Endothelial cell (in vitro differentiated cells): ENCODE data around the gene MDH1B. TPM values are rescaled to one million over a fixed set of nuclear protein-coding genes. Genes with fewer than 3 reads are reported as not detected.

Experiments
- DNase-seq: peaks from one replicate; pipeline ENCODE4 v3.0.0; 2021; ENCODE audit warnings: low spot score
- H3K27ac Mint-ChIP-seq: one replicate; pipeline ENCODE4 v1.8.0; 2021; ENCODE audit warnings: mixed read lengths, inconsistent platforms; ENCODE audit not compliant: unreplicated experiment
- H3K27me3 Mint-ChIP-seq: one replicate; pipeline ENCODE4 v1.8.0; 2021; ENCODE audit warnings: mild to moderate bottlenecking, moderate library complexity, mixed read lengths, inconsistent platforms; ENCODE audit not compliant: unreplicated experiment
- H3K36me3 Mint-ChIP-seq: one replicate; pipeline ENCODE4 v1.8.0; 2021; ENCODE audit warnings: mild to moderate bottlenecking, low read depth, mixed read lengths, inconsistent platforms; ENCODE audit not compliant: unreplicated experiment
- H3K4me1 Mint-ChIP-seq: one replicate; pipeline ENCODE4 v1.8.0; 2021; ENCODE audit warnings: mild to moderate bottlenecking, mixed read lengths, inconsistent platforms; ENCODE audit not compliant: unreplicated experiment
- H3K4me3 Mint-ChIP-seq: one replicate; pipeline ENCODE4 v1.8.0; 2021; ENCODE audit warnings: mild to moderate bottlenecking, mixed read lengths, inconsistent platforms; ENCODE audit not compliant: unreplicated experiment
- H3K9me3 Mint-ChIP-seq: one replicate; pipeline ENCODE4 v1.8.0; 2021; ENCODE audit warnings: mixed read lengths, inconsistent platforms; ENCODE audit not compliant: unreplicated experiment
- total RNA-seq: library from RNA; stranded (reverse); fragmentation: NEBNext Ultra II Directional; extraction: Animal tissue kit (Norgen Biotek cat#: 25700); gene quantifications from one replicate; pipeline ENCODE4 v1.2.1, GENCODE V29; 2021; ENCODE audit not compliant: unreplicated experiment
- TF ChIP-seq, protein P1 (sequence below): fragments of 200-600 bp; sonication (generic); IDR thresholded peaks from one replicate; pipeline ENCODE4 v1.5.0; 2021; ENCODE audit warnings: antibody characterized with exemption; ENCODE audit not compliant: unreplicated experiment

The MDH1B gene
- total RNA-seq, 1 donor from 2014 or later, result 2.3 TPM

DNA sequence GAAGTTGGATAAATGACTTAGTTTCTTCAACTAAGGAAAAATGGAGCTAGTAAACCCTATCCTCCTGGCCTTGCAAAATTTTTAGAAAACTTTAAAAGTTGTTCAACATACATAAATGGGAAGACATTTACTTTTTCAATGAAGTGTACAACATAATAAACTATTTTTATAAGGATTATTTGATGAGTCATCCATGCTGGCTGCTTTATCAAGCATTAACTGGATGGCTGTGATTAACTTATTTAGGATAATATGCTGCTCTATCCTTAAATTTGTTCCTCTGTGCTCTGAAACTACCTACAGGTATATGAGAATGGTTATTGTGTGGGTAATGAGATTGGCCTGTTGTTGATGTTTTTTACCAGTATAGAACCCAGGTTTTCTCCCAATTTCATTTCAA lies 68.2 kb downstream of the MDH1B start:
- Mint-ChIP-seq H3K36me3 (no peaks in the 10 kb centered on the region), H3K4me3 (no peak overlapping the region), H3K27me3 (peaks cover 3% of the 10 kb centered on the region), H3K9me3 (no peaks in the 10 kb centered on the region), H3K4me1 (peaks cover 10% of the 10 kb centered on the region), H3K27ac (no peak overlapping the region)
- no peak for DNase-seq
- TF ChIP-seq, protein P1, sequence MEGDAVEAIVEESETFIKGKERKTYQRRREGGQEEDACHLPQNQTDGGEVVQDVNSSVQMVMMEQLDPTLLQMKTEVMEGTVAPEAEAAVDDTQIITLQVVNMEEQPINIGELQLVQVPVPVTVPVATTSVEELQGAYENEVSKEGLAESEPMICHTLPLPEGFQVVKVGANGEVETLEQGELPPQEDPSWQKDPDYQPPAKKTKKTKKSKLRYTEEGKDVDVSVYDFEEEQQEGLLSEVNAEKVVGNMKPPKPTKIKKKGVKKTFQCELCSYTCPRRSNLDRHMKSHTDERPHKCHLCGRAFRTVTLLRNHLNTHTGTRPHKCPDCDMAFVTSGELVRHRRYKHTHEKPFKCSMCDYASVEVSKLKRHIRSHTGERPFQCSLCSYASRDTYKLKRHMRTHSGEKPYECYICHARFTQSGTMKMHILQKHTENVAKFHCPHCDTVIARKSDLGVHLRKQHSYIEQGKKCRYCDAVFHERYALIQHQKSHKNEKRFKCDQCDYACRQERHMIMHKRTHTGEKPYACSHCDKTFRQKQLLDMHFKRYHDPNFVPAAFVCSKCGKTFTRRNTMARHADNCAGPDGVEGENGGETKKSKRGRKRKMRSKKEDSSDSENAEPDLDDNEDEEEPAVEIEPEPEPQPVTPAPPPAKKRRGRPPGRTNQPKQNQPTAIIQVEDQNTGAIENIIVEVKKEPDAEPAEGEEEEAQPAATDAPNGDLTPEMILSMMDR, result no peak

DNA sequence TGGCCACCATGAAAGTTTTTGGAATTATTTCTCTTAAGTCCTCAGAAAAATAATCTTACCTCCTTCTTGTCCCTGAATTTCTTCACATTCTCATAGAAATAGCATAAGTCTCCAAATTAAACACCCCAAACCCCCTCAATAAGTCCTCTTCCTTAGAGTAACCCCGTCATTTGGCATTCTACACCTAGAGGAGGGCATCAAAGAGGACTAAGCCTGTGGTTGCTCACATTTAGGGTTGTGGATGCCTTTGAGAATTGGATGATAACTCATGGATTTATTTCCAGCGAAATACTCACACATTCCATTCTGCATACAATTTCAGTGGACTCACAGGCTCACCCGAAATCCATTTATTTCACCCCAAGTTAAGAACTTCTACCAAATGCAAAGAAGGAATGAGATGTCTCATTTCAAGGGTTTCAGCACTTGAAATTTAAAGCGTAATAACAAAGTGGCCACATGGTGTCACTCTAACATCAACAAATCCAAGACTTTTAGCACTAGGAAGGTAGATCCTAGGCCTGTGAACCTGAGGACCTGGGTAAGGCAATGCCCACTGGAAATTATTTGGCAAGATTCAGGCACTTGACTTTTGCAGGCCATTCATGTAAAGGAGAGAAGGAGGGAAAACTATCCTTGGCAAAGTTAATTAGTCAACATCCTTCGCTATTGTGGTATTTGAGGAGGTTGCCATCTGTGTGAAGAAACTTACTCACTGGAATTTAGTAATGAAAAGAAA lies 71.6 kb downstream of the MDH1B start:
- Mint-ChIP-seq H3K27ac (no peak overlapping the region), H3K4me1 (no peaks in the 10 kb centered on the region), H3K36me3 (peaks cover 14% of the 10 kb centered on the region), H3K4me3 (no peak overlapping the region), H3K27me3 (peaks cover 2% of the 10 kb centered on the region), H3K9me3 (no peaks in the 10 kb centered on the region)
- TF ChIP-seq, protein P1, result peak; percentile 76
- DNase-seq, result peak; percentile 50

DNA sequence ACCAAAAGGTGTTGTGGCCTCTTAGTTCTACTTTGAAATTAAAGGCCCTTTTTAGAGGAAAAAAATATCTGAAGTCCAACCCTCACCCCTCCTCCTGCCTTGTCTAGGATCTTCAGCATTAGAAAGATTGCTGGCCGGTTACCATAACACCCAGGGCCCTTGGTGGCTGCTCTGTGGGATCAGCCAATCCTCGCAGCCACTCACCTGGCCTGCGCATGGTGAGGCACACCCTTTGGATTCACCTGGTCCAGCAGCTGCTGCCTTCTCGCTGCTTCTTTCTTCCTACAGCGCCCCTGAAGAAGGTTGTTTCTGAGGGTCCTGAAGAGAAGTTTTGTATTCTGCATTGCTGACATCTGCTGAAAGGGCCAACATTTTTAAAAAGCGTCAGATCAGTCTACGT lies 72.2 kb downstream of the MDH1B start:
- TF ChIP-seq, protein P1, result no peak
- DNase-seq, result no peak

DNA sequence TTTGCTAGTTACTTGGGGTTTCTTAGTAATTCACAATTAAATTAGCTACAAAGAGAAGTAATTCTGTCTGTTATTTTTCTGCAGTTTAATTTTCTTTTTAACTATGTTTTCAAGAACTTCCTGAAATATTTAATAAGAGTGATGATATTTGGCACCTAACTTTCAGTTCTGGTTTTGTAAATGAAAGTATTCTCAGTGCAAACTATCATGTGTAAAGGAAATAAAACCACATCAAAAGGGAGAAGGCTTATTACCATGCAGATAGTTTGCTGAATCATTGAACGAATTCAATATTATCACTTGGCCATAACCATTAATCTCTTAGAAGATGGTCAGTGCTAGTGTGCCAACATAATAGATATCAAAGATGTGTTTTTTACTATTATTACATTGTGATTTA lies 76.1 kb downstream of the MDH1B start:
- no peak overlapping the region for H3K4me3 Mint-ChIP-seq
- no peaks in the 10 kb centered on the region for H3K4me1 Mint-ChIP-seq
- no peaks in the 10 kb centered on the region for H3K9me3 Mint-ChIP-seq
- DNase-seq, result no peak
- no peak overlapping the region for H3K27ac Mint-ChIP-seq
- H3K36me3 Mint-ChIP-seq, result peaks cover 14% of the 10 kb centered on the region
- TF ChIP-seq, protein P1, result no peak
- no peaks in the 10 kb centered on the region for H3K27me3 Mint-ChIP-seq

More for the DNA sequence above, 72.2 kb downstream of the MDH1B start:
- Mint-ChIP-seq H3K36me3 (peaks cover 14% of the 10 kb centered on the region), H3K27me3 (peaks cover 2% of the 10 kb centered on the region), H3K9me3 (no peaks in the 10 kb centered on the region), H3K4me1 (no peaks in the 10 kb centered on the region), H3K4me3 (no peak overlapping the region), H3K27ac (no peak overlapping the region)

DNA sequence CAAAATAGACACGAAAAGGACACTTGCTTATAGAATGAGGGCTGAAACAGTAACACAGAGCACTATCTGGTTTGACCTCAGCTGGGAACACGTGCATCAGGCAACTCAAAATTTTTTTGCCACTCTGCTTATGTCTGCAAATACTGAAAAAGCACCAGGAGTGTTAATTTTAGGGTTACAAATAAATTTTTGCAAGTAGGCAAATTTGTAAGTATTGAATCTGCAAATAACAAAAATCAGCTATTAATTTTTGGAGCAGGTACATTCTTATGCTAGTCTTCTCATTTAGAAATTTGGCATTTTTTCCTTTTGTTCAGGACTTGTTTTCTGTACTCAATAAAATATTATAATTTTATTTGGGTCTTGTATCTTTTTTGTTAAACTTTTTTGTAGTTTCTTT lies 76.7 kb downstream of the MDH1B start:
- H3K36me3 Mint-ChIP-seq, result peaks cover 14% of the 10 kb centered on the region
- peaks cover 1% of the 10 kb centered on the region for H3K27me3 Mint-ChIP-seq
- H3K9me3 Mint-ChIP-seq, result no peaks in the 10 kb centered on the region
- TF ChIP-seq, protein P1, result no peak
- H3K27ac Mint-ChIP-seq, result no peak overlapping the region
- no peak overlapping the region for H3K4me3 Mint-ChIP-seq
- no peaks in the 10 kb centered on the region for H3K4me1 Mint-ChIP-seq
- no peak for DNase-seq
